Loucy (cell line): ENCODE results near the gene NLRC5.

ENCODE experiments used
- H2AFZ ChIP-seq: fragments of 200-600 bp; sonication (generic); 2 replicates; pipeline ENCODE4 v1.6.0; 2016; ENCODE audit warnings: antibody characterized with exemption, mild to moderate bottlenecking, low read length, moderate library complexity
- H3F3A ChIP-seq: fragments of 200-600 bp; 2 replicates; pipeline ENCODE4 v1.6.0; 2016; ENCODE audit warnings: antibody characterized with exemption, low read depth, mild to moderate bottlenecking
- H3K27me3 ChIP-seq: fragments of 200-600 bp; sonication (generic); 2 replicates; pipeline ENCODE4 v1.6.1; 2014; ENCODE audit warnings: low read length, mild to moderate bottlenecking; ENCODE audit not compliant: insufficient read depth, poor library complexity, severe bottlenecking
- H3K36me3 ChIP-seq: fragments of 200-600 bp; sonication (generic); 2 replicates; pipeline ENCODE4 v1.6.1; 2016; ENCODE audit warnings: low read length; ENCODE audit not compliant: insufficient read depth
- H3K4me1 ChIP-seq: fragments of 200-600 bp; sonication (generic); 2 replicates; pipeline ENCODE4 v1.5.1; 2014; ENCODE audit warnings: low read length, mild to moderate bottlenecking; ENCODE audit not compliant: insufficient read depth, poor library complexity, severe bottlenecking
- H3K4me2 ChIP-seq: fragments of 200-600 bp; sonication (generic); 2 replicates; pipeline ENCODE4 v1.6.0; 2014; ENCODE audit warnings: antibody characterized with exemption, low read length, low read depth, mild to moderate bottlenecking; ENCODE audit not compliant: poor library complexity, severe bottlenecking
- H3K4me3 ChIP-seq: fragments of 200-600 bp; sonication (generic); 2 replicates; pipeline ENCODE4 v1.5.1; 2014; ENCODE audit warnings: low read length, mild to moderate bottlenecking, mixed read lengths; ENCODE audit not compliant: poor library complexity, severe bottlenecking
- H3K79me2 ChIP-seq: fragments of 200-600 bp; sonication (generic); 2 replicates; pipeline ENCODE4 v1.6.1; 2014; ENCODE audit warnings: low read length; ENCODE audit not compliant: insufficient read depth
- H3K9ac ChIP-seq: fragments of 200-600 bp; sonication (generic); 2 replicates; pipeline ENCODE4 v1.6.0; 2014; ENCODE audit warnings: mild to moderate bottlenecking, low read depth, low read length, moderate library complexity; ENCODE audit not compliant: poor library complexity, severe bottlenecking
- H3K9me2 ChIP-seq: fragments of 200-600 bp; sonication (generic); replicated peaks from 2 replicates; pipeline ENCODE4 v1.6.1; 2016; ENCODE audit warnings: low read depth, low read length, mixed read lengths
- H3K9me3 ChIP-seq: fragments of 200-600 bp; sonication (generic); 2 replicates; pipeline ENCODE4 v1.6.1; 2014; ENCODE audit warnings: mild to moderate bottlenecking, antibody characterized with exemption, low read length, low read depth; ENCODE audit not compliant: insufficient read depth
- H4K20me1 ChIP-seq: fragments of 200-600 bp; sonication (generic); 2 replicates; pipeline ENCODE4 v1.6.0; 2014; ENCODE audit warnings: antibody characterized with exemption, low read length, mild to moderate bottlenecking; ENCODE audit not compliant: insufficient read depth, poor library complexity, severe bottlenecking
- EZH2phosphoT487 ChIP-seq: fragments of 200-600 bp; IDR thresholded peaks from 2 replicates; pipeline ENCODE4 v1.6.1; 2018; ENCODE audit warnings: antibody characterized with exemption, mild to moderate bottlenecking, moderate library complexity, borderline replicate concordance
- TF ChIP-seq, protein P1 (sequence below): fragments of 200-600 bp; sonication (generic); conservative IDR thresholded peaks from 2 replicates; pipeline ENCODE4 v1.5.1; 2014; ENCODE audit warnings: mild to moderate bottlenecking, antibody characterized with exemption, low read length

The NLRC5 gene

DNA sequence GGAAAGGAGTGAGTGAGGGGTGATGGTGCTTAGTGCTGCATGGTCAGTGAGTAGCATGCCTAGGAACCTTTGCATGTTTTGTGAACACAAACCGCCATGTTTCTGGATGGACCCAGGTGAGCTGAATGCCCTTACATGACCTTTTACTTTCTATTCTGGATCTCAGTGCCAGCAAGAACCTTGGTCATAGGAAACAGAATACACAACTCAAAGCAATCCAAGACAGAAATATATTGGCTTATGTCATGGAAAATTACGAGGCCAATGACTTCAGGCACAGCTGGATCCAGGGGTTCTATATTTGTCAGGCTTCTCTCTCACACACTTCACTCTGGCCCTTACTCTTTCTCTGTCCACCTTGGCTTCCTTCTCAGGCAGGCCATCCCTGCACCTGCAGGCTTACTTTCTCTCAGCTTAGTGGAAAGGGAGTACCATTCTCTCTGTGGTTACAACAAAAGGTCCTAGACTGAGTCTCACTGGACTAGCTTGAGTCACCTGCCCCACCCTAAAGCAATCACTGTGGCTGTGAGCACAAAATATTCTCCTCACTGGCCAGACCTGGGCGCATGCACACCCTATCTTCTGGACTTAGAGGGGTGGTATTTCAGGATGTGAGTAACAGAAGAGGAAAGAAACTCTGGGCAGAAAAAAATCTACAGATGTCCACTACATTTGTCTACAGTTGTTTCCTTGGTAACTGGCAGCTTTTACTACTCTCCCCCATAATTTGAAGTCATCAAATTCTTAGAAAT lies 82.7 kb downstream of the NLRC5 start:
- no peaks in the 10 kb centered on the region for H3K9me3 ChIP-seq
- no peaks in the 10 kb centered on the region for H3K9me2 ChIP-seq
- H2AFZ ChIP-seq, result no peak overlapping the region
- H3K9ac ChIP-seq, result no peak overlapping the region
- H3K4me1 ChIP-seq, result no peaks in the 10 kb centered on the region
- TF ChIP-seq, protein P1, sequence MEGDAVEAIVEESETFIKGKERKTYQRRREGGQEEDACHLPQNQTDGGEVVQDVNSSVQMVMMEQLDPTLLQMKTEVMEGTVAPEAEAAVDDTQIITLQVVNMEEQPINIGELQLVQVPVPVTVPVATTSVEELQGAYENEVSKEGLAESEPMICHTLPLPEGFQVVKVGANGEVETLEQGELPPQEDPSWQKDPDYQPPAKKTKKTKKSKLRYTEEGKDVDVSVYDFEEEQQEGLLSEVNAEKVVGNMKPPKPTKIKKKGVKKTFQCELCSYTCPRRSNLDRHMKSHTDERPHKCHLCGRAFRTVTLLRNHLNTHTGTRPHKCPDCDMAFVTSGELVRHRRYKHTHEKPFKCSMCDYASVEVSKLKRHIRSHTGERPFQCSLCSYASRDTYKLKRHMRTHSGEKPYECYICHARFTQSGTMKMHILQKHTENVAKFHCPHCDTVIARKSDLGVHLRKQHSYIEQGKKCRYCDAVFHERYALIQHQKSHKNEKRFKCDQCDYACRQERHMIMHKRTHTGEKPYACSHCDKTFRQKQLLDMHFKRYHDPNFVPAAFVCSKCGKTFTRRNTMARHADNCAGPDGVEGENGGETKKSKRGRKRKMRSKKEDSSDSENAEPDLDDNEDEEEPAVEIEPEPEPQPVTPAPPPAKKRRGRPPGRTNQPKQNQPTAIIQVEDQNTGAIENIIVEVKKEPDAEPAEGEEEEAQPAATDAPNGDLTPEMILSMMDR, result no peak
- H3F3A ChIP-seq, result no peaks in the 10 kb centered on the region
- peaks cover 23% of the 10 kb centered on the region; the same call in 1 of the 2 replicates for H3K36me3 ChIP-seq
- H3K4me2 ChIP-seq, result no peak overlapping the region
- H3K4me3 ChIP-seq, result no peak overlapping the region
- H3K27me3 ChIP-seq, result no peaks in the 10 kb centered on the region
- H4K20me1 ChIP-seq, result no peaks in the 10 kb centered on the region
- no peaks in the 10 kb centered on the region for H3K79me2 ChIP-seq

DNA sequence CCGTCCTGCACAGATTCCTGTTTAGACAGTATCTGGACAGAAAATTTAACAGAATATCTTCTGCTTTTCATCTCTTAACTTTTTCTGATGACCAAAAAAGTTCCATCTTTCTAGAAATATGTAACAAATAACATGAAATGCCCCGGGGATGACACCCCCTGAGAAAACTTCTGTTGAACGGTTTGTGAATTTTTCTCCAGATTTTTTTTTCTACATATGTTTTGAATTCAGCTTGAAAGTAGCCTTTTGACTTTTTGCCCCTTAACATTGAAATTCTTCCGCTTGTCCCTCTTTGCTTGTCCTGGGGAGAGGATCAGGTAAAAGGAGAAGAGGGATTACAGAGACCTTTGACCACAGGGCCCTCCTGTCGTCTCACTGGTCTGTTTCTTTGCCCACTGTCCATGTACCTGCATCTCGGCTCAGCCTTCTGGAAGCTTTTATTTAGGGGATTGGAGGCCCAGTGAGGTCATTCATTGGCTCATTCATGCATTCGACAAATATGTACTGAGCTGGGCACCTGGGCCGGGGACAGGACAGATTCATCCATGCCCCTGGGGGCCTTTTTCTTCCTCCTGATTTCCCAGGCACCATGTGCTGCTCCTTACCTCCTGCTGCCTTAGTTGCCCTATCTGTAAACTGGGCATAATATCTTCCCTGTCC lies 83.4 kb downstream of the NLRC5 start:
- H3K9me3 ChIP-seq, result no peaks in the 10 kb centered on the region
- peaks cover 30% of the 10 kb centered on the region; the same call in 1 of the 2 replicates for H3K36me3 ChIP-seq
- H3K27me3 ChIP-seq, result no peaks in the 10 kb centered on the region
- TF ChIP-seq, protein P1, result no peak
- TF ChIP-seq EZH2phosphoT487, result no peak
- no peaks in the 10 kb centered on the region for H3F3A ChIP-seq
- no peaks in the 10 kb centered on the region for H3K79me2 ChIP-seq
- no peaks in the 10 kb centered on the region for H4K20me1 ChIP-seq
- H3K9ac ChIP-seq, result no peak overlapping the region
- H2AFZ ChIP-seq, result no peak overlapping the region
- no peaks in the 10 kb centered on the region for H3K4me1 ChIP-seq
- no peak overlapping the region for H3K4me3 ChIP-seq
- no peaks in the 10 kb centered on the region for H3K9me2 ChIP-seq
- no peak overlapping the region for H3K4me2 ChIP-seq

DNA sequence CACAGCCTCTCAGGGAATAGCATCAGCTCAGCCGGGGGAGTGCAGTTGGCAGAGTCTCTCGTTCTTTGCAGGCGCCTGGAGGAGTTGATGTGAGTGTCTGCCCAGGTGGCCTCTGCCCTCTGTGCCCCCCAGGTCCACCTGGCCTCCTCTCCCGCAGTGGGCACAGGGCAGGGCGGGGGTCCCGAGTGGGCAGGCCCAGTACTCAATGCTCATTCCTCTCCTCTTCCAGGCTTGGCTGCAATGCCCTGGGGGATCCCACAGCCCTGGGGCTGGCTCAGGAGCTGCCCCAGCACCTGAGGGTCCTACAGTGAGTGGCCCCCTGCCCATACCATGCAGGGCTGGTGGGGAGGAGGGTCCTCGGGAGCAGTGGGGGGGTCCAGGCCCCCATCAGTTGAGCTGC lies 88.4 kb downstream of the NLRC5 start:
- Histone ChIP-seq H3K9ac (no peak overlapping the region), H3K4me2 (no peak overlapping the region), H2AFZ (no peak overlapping the region), H3K4me1 (no peaks in the 10 kb centered on the region), H3F3A (no peaks in the 10 kb centered on the region), H4K20me1 (no peaks in the 10 kb centered on the region), H3K79me2 (no peaks in the 10 kb centered on the region), H3K27me3 (no peaks in the 10 kb centered on the region), H3K9me3 (no peaks in the 10 kb centered on the region), H3K36me3 (peaks cover 58% of the 10 kb centered on the region; the same call in 1 of the 2 replicates), H3K9me2 (no peaks in the 10 kb centered on the region), H3K4me3 (no peak overlapping the region)
- TF ChIP-seq, protein P1, result no peak
- no peak for TF ChIP-seq EZH2phosphoT487
